HG02623 (cell line): ENCODE results near the gene CCER1.
"Not testable (repeated sequence)": the region's sequence is repeated elsewhere in the genome, so short reads cannot be mapped to it uniquely, and the experiment has no call there.

Experiments used
- ATAC-seq: cut with Tn5 transposase; IDR thresholded peaks from one replicate; pipeline ENCODE4 v1.9.1; 2021; ENCODE audit warnings: moderate library complexity; ENCODE audit not compliant: unreplicated experiment

CCER1 gene, protein sequence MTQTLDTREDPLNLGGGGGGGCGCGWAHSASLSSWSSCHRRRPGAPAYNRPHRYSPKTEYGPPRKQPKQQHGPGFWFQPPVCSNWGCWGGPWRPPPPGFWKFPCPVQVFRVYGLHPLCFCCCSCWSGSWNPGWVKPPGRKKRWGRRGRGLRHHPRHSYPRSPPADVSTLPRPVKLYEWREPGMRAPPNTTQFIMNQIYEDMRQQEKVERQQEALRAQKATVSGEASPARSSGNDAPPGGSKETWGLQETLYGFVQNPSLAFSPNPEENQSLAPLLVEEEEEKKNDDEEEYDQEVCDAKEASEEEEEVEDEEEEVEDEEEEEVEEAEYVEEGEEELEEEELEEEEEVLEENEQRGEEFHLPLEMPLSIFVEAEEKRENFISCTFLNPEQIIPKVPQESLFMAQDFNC

DNA sequence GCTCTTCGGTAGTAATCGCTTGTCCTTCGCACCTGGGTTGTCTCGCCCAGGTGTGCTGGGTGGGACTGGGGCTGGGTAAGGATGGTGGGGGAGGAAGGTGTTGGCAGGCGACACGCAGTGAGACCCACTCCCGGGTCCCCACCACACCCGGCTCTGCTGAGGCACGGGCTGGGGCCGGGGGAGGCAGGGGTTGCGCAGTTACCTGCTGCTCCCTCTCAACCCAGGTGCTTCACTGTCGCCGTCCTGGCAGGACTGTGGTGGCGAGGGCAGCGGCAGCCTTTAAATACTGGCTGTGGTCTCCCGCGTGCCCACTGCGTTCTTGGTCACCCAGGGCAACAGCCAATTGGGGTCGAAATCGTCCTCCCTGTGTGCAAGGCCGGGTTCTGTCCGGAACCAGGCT is at the start of gene CCER1:
TSS of gene CCER1 (minus strand) at position 256 of the 400 bp plus-strand sequence. CDS start 434 bp downstream, outside the sequence.
- ATAC-seq, result no peak

DNA sequence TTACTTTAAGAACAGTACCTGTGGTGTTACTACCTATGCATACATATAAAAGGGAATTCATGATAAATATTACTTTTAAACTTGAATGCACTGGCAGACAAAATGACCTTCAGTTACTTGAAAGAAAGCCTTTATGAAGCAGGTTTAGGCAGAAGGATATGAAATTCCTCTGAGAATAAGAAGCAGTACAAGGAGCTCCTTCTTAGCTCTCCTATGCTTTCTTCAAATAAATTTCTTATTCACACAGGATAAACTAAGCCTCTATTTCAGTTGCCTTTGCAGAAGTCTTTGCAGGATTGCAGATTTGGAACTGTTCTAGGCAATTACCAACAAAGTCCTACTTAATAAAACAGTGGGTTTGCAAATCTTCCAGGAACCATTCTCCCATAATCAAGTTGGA is 48.8 kb upstream of the CCER1 start:
- no peak for ATAC-seq

DNA sequence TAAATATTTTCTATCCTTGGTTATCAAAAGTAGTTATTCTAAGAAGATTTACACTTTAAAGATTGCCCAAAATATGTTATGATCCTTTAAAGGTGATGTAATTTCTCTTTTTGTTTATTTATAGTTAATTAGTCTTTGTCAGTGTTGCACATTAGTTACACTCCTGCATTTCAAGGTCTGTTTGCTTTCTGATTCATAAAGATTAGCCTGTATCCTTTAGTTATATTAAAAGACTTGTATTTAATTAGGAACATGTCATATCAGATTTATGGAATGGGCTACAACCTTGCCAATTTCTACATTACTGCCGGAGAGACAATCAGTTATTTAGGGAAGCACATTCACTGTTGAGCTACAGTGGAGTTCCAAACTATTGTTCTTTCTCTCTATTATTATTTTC is 46.3 kb upstream of the CCER1 start:
- ATAC-seq, result no peak

DNA sequence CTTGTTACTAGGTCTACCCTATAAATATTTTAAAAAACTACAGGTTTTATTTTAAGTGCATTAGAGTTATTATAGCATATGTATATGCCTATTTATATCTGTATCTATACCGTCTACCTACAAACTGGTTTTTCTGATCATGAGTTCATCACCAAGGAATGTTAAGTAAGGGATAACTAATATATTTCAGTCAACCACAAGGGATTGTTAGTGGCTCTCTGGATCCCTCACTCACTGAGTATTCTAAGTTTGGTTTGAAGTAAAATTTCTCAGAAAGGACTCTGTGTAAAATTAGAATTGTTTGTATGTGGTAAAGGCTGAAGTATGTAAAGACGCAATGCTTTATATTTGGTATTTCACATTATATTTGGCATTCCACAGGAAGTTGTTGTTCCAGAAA is 45.0 kb upstream of the CCER1 start:
- ATAC-seq, result no peak

DNA sequence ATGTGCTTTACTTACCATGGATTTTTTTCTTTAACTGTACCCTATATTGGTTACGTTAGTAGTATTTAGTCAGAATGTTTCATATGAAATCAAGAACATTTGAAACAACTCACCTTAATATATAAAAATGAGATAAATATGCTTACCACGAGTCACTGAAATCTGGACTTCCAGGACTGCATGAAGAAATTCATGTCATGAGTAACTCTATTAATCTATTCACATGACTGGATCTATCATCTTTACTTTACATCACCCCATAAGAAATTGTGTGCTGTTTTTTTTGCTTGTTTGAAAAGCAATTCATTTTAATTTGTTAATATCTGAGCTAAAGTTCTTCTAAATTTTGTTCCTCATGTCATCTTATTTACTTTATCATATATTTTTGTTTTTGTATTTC is 44.6 kb upstream of the CCER1 start:
- ATAC-seq, result no peak

DNA sequence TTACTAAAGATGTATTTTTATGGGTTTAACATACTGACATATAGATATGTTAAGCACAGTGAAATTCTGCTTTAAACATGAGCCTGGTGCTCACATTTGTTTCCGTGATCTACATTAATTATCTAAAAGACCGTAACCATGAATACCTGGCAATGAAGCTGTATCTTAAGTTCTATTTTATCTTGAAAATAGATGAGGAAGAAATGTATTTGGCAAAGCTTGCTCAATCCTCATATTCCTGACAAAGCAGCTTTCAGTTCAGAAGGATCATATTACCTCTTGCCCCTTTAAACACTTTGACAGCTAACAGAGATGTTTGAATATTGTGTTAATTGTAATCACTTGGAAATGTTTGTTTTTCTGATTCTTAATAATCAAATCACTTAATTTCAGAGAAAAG is 40.0 kb upstream of the CCER1 start:
- ATAC-seq, result no peak

DNA sequence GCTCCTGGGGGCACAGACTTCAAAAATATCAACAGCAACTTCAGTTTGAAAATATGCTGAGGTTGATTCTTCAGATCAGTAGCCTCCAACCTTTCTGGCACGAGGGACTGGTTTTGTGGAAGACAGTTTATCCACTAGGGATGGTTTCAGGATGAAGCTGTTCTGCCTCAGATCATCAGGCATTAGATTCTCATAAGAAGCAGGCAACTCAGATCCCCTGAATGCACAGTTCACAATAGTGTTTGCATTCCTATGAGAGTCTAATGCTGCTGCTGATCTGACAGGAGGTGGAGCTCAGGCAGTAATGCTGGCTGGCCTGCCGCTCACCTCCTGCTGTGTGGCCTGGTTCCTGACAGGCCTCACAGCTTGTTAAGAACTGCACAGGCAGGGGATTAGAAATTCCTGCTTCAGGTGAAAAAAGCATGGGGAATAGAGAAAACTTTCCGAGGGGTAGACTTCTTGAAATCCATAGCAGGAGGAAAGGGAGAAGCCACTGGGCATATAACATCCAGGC is 37.0 kb upstream of the CCER1 start:
- ATAC-seq, result no peak

DNA sequence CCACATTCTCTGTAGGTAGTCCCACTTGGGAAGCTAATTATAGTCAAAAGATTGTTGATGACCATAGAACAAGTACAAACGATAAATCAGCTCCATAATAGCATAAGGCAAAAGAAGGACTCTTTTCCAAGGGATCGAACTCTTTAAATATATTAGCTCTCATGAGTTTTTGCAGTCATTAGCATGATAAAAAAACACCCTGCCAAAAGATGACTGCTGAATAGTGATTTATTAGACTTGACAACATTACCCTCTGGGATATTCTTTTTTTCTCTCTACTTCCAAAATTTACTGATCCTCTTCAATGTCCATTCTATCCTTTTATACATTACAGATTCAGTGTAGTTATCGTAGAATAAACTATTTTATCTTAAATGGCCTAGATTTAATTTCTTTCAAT is 35.6 kb upstream of the CCER1 start:
- no peak for ATAC-seq

DNA sequence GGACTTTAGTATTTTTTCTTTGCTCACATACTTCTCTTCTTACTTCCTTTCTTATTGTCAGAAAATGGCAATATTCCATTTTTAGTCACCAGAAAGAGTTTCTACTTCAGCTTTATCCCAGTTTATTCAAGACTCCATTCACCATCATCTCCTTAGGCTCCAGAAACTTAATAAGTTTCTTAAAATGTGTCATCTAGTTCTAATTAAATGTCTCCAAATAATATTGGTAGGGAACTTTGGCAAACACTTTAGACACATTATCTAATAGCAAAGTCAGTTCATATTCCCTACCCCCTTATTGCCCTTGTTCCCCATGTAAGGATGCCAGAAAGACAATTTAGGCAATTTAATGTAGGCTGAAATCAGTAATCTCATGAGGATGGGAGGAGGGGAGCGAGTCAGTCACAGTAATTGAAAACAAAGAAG is 34.7 kb upstream of the CCER1 start:
- no peak for ATAC-seq

DNA sequence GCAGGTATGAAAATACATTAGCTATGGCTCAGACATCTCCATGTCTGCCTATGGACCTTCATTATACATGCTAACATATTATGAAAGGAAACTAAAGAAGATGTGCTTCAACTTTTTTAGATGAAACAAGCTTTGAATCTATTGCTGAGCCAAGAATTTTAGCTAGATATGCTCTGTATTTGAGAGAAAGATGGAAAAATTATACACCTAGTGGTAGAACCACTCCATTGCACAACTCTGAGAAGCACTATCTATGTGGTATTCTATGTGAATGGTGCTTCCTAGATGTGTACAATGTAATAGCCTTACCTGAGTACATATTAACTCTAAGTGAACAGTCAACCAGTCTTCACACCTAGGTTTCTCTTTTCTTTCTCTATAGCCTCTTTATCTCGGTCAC is 32.5 kb upstream of the CCER1 start:
- peak; percentile 60 for ATAC-seq

DNA sequence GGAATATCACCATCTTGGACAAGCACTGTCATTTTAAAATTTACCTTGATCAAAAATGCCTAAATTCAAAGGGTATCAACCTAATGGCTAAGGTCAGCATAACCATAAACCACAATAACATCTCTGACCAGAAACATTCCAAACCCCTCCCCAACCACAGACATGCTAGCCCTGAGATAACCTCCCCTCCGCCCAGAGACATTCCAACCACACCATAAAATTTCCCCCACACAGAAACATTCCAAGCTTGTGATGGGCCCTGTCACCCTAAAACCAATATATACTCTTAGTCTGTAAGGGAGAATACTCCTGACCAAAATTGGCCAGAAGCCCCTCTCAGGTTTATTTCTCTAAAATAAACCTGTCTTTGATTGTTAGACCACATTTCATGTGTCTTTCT is 32.1 kb upstream of the CCER1 start:
- no peak for ATAC-seq

DNA sequence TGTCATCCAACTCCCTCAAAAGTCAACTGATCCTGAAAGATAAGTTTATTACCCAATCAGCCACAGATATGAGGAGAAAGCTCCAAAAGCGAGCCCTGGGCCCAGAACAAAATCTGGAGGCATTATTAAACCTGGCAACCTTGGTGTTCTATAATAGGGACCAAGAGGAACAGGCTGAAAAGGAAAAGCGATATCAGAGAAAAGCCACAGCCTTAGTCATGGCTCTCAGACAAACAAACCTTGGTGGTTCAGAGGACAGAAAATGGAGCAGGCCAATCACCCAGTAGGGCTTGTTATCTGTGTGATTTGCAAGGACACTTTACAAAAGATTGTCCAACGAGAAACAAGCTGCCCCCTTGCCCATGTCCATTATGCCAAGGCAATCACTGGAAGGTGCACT is 30.4 kb upstream of the CCER1 start:
- not testable (repeated sequence) for ATAC-seq

DNA sequence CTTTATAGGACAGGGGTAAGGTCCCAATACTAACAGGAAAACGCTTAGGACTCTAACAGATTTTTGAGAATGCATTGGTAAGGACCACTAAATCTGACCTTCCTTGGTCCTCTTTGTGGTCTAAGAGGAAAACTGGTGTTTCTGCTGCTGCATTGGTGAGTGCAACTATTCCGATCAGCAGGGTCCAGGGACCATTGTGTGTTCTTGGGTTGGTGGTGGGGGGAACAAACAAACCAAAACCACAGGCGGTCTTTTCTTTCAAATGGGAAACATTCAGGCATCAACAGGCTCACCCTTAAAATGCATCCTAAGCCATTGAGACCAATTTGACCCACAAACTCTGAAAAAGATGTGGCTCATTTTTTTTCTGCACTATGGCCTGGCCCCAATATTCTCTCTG is 29.1 kb upstream of the CCER1 start:
- no peak for ATAC-seq

DNA sequence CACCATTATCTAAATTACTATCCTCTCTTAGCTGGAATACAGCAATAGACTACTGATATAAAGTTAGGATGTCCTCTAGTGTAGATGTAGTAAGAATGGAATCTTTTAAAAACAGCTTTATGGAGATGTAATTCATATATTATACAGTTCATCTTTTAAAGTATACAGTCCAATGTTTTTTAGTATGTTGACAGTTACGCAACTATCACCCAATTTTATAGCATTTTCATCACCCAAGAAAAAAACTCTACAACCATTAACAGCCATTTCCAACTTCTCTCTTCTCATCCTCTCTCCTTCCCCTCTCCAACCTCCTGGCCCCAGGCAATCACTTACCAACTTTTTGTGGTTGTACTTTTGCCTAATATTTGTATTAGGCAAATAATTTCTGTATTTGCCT is 27.2 kb upstream of the CCER1 start:
- no peak for ATAC-seq

DNA sequence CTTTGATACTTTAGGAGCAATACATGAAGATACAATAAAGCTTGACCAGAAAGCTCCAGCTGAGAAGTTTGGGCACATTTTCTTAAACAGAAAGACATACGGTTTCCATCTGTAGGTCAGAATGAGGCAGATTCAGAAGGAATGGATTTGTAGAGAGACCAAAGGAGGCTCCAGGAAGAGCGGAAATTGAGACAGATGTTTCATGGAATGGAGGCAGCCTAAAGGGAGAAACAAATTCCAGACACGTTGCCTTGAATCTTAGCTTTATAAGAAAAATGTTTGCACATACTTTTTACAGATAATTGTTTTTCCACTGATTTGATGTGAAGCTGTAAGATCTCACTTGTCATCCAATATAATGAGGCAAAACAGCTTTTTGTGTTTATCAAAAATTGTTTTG is 25.0 kb upstream of the CCER1 start:
- ATAC-seq, result no peak

DNA sequence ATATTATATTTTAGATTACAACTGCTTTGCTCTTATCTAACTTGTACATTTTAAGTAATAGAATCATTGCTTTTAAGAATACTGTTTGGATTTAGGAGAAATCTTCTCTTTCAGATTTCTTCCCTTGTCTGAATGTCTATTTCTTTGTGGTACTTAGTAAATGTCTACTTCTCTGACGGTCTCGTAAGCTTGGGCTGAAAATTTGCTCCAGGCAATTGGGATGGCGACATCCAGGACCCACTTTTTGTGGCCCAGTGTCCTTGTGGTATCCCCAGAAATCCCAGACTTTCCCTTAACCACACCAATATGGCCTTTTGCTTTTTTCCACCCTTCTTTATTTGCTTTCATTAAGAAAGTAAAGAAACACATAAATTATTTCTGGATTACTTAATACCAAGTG is 24.0 kb upstream of the CCER1 start:
- ATAC-seq, result no peak

DNA sequence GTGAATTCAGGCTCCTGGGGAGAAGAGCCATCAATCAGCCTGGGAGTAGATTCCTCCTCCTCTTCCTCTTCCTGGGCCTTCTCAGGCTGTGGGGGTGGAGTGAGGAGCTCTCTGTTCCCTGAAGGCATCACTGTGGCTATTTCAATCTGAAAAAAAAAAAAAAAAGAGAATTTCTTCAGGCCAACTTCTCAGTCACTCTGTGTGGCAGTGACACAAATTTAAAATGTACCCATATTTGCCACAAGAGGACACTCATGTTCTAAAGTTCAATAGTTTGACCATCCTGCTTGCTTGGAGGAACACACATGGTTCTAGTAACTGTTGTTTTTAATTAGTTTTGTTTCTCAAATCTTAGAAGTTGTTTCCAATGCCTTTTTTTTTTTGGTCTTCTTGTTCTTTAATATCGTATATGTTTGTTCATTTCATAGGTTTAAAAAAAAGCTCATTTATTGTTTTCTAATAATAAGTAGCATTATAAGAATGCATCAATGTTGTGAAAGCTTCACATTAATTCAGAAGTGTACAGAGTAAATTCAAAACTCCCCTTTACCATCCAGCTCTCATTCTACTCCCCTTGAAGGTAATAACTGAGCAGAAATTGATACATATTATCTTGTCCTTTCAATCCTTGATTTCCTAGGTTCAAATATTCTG is 23.3 kb upstream of the CCER1 start:
- ATAC-seq, result peak; percentile 92

DNA sequence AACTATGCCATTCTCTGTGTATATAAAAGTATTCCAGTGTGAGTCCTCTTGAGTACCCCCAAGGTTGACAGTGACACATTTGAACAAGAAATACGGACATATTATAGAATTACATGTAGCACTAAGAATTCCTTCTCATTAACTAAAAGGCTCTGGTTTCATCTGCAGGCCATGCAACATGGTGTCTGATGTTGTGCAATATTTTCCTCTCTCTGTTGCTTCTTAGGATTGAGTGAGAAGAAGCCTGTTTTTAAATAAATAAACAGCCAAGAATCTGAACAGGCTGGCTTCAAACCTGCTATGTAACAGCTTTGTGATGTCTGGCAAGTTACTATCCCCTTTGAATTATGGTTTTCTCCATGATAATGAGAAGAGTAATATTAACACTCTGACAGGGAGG is 22.2 kb upstream of the CCER1 start:
- ATAC-seq, result no peak

DNA sequence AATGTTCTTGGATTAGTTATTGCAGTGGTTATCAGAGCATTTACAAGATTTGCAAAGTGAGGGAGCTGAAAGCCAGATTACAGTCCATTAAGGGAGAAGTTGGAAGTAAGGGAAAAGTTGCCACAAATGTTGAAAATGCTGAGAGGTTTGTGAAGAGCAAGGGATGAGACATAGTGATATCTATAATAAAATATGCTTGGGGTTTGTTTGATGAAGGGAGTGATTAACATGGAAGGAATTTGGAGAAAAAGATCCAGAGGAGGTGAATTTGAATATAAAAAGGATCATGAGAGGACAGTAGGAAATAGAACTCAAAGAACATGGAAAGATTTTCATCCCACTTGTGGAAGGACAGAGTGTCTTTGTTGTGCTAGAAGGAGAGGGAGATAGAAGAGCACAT is 19.3 kb upstream of the CCER1 start:
- no peak for ATAC-seq

DNA sequence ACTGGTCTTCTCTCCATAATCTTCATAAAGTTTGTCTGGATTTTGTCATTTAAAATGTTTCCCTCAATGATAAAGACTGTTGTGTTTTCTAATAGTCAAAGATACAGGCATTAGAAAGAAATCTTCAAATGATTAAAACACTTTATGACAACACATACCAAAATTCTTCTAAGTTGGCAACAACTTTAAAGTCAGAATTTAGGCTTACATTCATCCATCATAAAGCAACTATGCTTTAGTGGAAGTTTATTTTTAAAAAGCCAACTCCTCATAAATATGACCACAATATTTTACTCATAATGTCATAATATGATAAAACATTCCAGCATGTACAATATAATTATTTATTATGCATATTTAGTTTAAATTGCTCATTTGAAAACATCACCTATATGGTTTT is 17.2 kb upstream of the CCER1 start:
- ATAC-seq, result no peak

DNA sequence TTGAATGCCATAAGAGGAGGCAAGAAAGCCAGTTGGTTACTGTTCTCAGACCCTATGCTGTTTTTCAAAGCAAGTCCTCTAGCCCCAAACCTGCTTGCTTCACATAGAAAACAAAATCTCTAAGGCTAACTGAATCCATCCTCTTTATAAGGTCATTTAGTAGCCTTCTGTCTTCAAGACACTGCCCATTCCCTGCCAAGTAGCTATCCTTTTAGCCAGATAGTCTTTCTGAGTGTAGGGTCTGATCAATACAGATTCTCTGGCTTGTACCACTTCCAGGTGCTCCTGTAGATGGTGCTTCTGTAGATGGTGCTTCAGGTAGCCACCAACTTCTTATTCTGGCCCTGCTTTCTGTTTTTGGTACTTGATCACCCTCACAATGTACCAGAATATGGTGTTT is 15.9 kb upstream of the CCER1 start:
- ATAC-seq, result no peak

DNA sequence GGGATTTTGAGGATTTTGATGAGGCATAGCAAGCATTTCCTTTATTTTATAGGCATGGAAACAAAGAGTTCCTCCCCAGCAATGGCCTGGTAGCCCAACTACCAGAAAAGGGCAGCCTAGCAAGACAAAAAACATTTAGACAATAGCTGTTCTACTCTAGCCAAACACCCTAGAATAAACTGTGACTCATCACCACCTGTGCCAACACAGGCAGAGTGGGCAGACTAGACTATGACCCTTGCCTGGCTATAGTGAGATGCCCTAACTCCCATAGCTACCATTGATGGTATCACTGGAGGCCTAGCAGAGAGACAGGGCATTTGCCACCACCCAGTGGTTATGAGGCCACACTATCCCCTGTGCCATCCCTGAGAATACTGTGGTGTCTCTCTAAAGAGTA is 15.5 kb upstream of the CCER1 start:
- ATAC-seq, result no peak
